Neural progenitor cell (in vitro differentiated cells): Measurements from ENCODE around the gene GPR162.

Experiments
- EZH2phosphoT487 ChIP-seq: fragments of 200-600 bp; sonication (generic); IDR thresholded peaks from 2 replicates; pipeline ENCODE4 v1.6.1; 2017; ENCODE audit warnings: antibody characterized with exemption
- TF ChIP-seq, protein P1 (sequence below): fragments of 200-600 bp; sonication (generic); IDR thresholded peaks from 2 replicates; pipeline ENCODE4 v1.5.1; 2017; ENCODE audit warnings: antibody characterized with exemption, mild to moderate bottlenecking

DNA sequence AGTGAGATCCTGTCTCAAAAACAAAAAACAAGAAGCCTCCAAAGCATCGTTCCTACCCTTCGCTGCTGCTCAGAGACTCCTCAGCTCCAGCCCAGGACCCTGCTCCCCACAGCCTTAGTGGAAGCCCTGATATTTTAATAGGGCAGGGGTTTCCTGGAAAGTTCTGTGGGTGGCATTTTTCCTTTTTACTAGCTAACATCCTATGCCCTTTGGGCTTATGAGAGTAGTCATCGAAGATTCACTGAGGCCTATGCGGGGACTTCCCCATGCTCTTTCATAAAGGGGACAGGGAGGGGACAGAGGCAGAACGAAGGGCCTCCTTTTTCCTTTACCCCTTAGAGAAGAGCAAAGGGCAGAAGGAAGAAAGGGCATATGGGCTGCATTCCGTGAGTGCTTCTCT lies 41.0 kb upstream of the GPR162 start:
- no peak for TF ChIP-seq EZH2phosphoT487
- TF ChIP-seq, protein P1, sequence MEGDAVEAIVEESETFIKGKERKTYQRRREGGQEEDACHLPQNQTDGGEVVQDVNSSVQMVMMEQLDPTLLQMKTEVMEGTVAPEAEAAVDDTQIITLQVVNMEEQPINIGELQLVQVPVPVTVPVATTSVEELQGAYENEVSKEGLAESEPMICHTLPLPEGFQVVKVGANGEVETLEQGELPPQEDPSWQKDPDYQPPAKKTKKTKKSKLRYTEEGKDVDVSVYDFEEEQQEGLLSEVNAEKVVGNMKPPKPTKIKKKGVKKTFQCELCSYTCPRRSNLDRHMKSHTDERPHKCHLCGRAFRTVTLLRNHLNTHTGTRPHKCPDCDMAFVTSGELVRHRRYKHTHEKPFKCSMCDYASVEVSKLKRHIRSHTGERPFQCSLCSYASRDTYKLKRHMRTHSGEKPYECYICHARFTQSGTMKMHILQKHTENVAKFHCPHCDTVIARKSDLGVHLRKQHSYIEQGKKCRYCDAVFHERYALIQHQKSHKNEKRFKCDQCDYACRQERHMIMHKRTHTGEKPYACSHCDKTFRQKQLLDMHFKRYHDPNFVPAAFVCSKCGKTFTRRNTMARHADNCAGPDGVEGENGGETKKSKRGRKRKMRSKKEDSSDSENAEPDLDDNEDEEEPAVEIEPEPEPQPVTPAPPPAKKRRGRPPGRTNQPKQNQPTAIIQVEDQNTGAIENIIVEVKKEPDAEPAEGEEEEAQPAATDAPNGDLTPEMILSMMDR, result no peak
